Measurements from ENCODE around the gene AOAH.
"Not testable (repeated sequence)": the region's sequence is repeated elsewhere in the genome, so short reads cannot be mapped to it uniquely, and the experiment has no call there.

Gene AOAH

DNA sequence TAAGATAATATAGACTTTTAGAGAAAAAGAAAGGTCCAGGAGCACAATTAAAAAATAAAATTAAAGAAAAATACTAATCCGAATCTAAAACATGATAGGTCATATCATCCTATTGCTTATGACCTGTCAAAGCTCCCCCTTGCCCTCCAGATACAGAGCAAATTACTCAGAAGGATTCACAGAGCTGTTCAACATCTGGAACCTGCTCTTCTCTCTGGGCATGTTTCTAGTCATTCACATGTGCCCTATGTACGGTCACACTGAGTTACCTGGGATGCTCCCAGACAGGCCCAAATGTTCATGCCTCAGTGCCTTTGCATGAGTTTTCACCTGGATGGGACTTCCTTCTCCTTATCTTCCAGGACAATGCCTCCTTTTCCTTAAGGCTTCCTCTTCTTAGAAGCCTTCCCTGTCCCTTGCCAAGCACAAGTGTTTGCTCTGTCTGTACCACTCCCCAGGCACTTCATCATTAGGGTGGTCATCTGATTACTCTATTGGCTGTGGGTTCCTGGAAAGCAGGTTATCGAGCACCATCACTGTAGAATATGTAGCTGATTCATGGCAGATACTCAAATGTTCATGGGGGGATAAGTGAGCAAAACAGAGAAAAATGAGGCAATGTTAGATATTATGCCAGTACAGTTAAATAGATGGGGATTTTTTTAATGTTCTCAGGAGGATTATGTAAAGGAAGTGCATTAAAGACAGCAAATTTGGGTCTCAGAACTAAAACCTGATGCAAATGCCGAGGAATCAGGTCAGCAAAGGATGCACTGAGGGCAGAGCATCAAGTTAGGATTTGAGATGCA, 12.0 kb upstream of the AOAH start:
- no peak for DNase-seq

DNA sequence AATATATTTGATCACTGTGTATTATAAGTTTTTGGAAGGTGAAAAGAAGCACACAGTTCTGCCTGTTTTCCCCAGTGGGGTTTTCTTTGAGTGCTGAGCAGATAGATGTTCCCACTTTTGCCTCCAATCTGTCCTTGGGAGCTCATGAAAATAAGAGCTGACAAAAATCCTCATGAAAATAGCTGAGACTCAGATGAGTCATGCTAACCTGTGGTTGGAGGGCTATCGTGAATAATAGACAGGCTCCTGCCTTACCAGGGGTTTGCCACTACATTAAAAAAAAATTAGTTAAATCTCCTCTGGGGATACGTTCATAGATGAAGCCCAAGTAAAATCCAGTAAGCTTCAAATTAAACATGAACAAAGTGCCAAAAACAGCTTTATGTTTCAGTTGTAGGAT, 10.9 kb upstream of the AOAH start:
- no peak for DNase-seq

DNA sequence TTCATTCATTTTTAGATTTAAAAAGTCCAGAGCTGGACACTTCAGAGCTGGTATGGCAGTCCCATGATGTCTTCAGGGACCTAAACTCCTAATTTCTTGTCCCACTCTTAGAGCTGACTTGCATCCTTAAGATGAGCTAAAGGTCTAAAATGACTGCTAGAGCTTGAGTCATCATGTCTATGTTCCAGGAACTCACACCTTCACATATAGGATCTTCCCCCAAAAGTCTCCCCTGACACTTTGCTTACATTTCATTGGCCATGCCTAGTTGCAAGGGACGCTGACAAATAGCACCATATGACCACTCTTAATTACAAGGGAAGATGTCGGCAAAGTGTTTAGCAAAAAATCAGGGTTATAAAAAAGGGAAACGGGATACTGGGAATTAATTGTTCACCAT, 10.4 kb upstream of the AOAH start:
- DNase-seq = no peak

DNA sequence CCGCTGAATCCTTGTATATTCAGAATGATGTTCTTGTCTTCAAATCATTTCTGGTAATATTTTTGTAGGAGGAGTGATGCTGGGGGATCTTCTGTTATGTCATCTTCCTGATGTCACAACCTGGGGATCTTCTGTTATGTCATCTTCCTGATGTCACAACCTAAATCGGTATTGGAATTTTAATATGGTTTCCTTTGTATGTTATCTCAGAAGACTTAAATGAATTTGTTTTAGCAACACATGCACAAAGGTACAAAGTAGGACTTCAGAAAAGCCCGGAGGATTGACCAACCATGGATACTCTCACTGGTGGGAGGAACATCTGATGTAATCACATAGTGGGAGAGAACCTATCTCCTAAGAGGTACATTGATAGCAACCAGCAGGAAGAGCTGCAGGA, 9.1 kb upstream of the AOAH start:
- DNase-seq = no peak

DNA sequence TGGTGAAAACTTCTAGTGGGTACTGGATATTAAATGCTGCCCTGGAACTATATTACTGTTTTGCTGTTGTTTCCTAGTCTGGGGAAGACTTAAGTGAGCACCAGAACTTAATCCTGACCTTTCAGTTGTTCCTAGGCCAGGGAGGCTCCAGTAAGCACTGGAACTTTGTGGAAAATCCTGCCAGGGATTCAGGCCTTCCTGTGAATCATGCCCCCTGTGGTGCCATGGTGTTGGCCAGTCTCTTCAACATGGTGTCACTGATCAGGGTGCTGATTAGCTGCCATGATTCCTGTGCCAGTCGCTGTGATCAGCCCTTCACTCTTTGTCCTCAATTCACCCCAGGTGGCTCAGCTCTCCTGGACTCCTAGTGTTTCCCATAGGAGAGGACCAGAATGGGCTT, 8.5 kb upstream of the AOAH start:
- DNase-seq = no peak

DNA sequence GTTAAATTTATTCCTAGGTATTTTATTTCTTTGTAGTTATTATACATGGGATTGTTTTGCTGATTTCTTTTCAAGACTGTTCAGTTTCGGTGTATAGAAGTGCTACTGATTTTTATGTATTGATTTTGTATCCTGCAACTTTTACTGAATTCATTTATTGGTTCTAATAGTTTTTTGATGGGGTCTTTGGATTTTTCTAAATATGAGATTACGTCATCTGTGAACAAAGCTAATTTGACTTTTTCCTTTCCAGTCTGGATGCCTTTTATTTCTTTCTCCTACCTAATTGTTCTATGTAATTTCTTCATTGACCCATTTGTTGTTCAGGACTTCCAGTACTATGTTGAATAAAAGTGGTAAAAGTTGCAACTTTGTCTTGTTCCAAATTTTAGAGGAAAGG, 5.8 kb upstream of the AOAH start:
- no peak for DNase-seq

DNA sequence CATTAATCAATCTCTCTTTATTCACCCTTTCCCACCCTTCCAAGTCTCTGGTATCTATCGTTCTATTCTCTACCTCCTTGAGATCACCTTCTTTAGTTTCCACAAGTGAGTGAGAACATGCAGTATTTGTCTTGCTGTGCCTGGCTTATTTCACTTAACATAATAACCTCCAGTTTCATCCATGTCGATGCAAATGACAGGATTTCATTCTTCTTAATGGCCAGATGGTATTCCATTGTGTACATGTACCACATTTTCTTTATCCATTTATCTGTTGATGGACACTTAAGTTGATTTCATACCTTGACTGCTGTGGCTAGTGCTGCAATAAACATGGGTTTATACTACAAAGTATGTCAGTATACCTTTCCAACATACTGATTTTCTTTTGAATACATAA, 3.8 kb upstream of the AOAH start:
- no peak for DNase-seq

DNA sequence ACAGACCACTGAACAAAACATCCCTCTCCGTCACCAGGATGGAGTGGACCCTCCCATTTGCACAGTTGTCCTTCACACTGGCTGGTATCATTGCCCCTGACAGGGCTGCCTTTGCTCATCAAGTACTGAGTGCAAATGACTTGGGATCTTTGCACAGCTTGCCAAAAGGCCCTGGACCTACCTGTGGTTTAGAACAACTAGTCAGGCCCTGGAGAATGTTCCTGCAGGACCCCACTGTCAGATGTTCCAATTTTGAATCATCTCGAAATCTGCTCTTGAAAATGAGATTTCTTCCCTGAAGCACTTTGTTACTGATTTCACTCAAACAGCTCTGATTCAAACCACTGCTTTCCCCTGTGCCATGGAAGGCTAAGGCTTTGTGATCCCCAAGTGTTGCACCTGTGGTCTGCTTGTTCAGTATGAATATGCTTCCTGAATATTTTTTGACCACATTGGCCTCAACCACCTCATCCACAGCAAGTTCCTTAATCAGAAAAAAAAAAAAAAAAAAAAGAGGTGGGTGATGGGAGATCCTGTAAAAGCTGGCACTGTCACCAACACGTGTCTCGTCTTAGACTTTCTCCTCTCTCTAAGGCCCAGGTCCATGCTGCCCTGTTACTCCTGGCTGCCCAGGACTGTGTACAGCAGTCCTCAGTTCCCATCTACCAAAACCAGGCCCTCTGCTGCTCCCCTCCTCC, 2.7 kb upstream of the AOAH start:
- DNase-seq = no peak

DNA sequence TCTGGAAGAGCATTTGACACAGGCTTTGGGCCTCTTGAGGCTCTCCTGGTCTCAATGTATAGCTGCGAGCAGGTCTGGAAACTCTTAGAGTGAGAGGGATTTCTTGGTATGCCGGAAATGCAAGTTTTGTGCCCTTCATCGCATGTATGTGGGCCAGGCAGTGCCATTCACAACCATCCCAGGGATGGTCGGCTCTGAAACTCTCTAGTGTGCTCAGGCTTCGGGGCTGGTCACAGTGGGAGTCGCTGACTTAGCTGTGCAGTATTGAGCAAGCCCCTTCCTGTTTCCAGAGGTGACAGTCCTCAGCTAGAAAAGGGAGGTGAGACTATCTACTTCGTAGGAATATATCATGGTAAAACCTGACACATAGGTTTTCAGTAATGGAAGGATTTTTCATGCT, 2.0 kb upstream of the AOAH start:
- no peak for DNase-seq

DNA sequence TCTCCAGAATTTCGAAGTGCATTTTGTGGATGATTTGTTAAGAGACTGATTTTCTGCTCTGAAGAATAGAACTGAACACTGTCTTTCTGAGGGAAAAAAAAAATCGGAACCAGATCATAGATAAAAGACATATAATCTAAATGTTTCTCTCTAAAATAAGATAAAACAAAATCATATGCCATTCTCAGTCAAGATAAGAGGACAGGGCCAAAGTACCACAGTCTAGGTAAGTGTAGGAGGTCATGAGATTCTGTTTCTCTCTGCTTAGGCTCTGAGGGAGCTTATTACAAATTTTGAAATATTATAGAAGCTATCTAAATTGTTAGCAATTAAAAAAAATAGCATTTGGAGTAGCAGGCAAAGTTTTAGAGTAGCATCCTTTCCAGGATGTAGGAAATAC, 702 bp upstream of the AOAH start:
- DNase-seq = no peak

DNA sequence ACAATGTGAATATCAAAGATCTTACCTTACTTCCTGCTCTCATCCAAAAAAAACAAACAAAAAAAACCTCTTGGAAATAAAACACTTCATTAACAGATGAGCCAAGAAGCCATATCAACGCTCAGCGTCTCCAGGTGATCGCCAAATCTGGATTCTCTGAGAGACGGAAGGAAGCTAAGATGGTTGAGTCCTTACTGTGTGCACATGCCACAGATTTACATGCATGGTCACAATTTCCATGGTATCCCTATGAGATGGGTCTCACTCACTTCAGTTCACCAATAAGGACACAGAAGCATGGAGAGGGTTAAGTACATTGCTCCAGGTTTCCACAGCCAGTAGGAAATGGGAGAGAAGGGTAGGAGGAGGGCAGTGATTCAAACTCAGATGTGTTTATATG, 1.0 kb downstream of the AOAH start:
- no peak for DNase-seq

DNA sequence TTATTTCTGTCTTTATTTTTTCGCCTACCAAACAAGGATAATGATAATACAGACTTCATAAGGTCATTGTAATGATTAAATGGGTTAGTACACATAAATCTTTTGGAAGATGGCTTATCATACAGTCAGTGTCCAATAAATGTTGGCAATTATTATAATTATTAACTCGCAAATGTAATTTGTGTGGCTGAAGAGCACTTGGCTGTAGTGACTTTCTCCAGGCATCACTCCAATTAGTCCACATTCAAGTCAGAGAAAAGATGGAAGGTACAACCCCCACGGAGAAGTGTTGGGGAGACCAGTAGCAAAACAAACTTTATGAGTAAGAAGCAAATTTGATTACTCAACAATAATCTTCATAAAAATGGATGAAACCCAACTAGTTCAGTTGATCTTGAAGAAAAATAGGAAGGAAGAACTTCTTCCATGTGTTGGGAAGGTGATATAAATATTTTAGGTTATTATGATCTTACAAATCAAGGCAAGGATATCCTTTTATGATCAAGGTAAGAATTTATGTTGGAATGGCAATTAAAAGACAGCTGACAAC, 5.1 kb downstream of the AOAH start:
- DNase-seq = no peak

DNA sequence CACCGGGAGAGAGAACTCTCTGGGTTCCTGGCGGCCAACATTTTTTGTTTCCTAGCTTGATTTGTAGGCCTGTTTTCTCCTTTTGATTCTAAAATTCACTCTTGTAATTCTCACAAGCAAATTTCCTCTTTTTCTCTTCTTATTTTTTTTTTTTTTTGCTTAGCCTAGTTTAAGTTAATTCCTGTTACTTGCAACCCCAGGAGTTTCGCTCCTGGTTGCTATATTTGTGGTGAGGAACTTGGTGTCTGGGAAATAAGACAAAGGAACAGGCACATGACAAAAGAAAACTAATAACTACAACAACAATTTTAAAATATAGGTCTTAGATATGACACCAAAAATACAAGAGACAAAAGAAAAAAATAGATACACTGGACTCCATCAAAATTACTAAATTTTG, 6.7 kb downstream of the AOAH start:
- DNase-seq = no peak

DNA sequence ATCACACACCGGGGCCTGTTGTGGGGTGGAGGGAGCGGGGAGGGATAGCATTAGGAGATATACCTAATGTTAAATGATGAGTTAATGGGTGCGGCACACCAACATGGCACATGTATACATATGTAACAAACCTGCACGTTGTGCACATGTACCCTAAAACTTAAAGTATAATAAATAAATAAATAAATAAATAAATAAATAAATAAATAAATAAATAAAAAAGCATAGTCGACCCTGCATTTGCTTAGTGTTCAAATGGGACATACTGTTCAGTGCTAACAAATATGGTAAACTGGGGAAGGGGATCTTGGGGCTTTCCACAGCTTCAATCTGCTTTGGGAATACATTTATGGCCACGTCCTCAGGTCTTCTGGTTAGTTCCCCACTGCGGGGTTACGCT, 7.5 kb downstream of the AOAH start:
- DNase-seq = not testable (repeated sequence)

DNA sequence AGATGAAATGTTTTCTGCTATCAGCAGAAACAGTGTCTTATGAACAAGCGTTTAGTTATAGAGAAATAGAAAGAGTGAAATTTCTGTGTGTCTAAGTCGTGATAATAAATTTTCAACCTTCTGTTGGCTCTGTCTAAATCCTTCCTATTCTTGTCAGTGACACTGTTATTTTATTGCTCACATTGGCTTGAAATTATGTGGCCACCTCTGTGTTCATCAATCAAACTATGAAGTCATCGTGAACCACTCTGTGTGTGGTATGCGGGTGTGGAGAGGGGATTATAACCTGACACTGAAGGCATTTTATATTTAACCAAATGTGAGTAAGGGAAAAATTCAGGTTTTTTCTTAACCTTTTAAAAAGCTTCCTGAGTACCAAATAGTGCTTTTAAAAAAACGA, 12.3 kb downstream of the AOAH start:
- no peak for DNase-seq

DNA sequence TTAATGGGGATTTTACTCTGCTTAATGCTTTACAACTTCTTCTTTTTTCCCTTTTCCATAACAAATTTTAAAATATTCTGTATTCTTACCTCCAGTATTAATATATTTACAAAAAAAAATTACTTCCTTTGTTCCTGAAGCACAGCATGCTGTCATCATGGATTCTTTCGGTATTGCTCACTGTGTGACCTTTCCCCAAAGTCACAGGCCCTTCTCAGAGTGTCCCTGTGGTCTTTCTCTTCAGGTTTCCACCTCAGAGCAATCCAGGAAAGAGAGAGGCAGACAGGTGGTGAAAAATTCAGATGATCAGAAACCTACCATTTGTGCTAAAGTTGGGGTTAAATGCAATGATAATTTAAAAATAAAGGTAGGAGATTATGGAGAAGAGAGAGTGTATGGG, 13.0 kb downstream of the AOAH start:
- DNase-seq = no peak

DNA sequence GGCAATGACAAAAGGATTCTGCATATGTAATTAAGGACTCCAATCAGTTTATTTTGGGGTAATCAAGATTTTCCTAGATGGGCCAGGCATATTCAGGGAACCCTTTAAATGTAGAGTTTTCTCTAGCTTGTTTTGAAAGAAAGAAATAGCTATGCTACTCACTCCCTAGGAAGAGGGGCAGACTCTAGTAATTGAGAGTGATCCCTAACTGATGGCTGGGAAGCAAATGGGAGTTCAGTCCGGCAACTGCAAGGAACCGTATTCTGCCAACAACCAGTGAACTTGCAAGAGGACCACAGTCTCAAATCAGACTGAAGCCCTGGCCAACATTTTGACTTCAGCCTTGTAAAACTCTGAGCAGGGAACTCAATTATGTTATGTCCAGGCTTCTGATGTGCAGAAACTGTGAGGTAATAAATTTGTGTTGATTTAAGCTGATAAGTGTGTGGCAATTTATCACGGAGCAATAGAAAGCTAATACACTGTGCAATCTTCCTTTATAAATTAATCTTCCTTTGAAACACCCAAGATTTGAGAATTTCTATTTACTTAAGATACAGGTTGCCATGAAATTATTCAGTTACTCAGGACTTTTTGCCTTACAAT, 14.0 kb downstream of the AOAH start:
- no peak for DNase-seq

DNA sequence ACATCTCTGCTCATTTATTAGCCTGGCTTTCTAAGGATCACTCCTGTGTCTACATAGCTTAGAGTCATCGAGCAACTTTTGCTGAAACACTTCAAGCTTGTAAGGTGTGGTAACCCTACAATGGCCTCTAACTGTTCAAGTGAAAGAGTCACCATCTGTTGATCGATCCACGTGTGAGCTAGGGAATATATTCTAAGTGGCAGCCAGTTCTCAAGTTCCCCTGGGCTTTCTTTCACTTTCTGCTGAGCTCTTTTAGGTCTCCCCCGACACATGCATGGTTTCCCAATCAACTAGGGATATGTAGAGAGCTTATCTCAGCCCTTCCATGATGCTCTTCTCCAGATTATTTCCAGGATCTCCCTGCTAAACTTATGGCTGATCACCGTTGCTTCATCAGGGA, 15.5 kb downstream of the AOAH start:
- DNase-seq = no peak

DNA sequence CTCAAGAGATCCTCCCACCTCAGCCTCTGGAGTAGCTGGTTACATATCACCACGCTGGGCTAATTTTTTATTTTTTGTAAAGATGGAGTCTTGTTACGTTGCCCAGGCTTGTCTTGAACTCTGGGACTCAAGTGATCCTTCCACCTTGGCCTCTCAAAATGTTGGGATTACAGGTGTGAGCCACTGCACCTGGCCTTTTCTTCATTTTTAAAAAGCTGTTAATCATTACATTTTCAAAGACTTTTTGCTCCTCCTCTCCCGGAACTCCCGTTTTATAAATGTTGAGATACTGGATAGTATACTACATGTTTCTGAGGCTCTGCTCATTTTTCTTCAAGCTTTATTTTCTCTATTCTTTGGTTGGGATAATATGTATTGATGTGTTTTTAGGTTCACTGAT, 16.4 kb downstream of the AOAH start:
- no peak for DNase-seq

DNA sequence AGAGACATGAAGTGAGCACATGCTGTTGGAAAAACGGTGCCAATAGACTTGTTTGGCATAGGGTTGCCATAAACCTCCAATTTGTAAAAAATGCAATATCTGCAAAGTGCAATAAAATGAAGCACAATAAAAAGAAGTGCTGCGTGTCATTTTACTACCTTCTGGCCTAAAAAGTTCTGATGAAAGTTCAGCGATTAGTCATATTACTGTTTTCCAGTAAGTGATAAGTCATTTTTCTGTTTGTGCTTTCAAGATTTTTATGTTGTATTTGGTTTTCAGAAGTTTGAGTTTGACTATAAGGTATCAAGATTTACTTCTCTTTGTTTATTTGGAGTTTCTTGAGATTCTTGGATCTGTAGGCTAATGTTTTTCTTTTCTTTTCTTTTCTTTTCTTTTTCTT, 16.8 kb downstream of the AOAH start:
- no peak for DNase-seq

DNA sequence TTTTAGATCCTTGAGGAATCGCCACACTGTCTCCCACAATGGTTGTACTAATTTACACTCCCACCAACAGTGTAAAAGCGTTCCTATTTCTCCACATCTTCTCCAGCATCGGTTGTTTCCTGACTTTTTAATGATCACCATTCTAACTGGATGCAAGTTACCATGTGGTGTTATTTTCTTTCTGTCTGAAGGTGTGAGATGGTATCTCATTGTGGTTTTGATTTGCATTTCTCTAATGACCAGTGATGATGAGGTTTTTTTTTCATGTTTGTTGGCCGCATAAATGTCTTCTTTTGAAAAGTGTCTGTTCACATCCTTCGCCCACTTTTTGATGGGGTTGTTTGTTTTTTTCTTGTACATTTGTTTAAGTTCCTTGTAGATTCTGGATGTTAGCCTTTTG, 20.4 kb downstream of the AOAH start:
- not testable (repeated sequence) for DNase-seq

DNA sequence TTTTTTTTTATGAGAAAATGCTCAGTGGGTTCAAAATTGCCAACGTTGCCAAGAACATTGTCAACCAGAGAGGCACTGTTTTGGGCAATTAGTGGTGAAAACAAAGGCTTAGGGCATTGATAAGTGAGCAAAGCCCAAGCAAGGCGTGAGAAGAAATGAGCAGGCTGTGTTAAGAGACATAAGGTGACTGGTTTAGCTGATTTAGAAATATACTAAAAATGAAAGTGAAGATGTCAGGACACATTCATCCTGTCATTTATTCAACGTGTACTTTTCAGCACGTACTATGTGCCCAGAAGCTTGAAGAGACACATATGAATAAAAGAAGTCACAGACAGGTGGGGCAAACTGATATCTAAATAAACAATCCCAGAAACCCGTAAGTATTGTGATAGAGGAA, 31.8 kb downstream of the AOAH start:
- no peak for DNase-seq

DNA sequence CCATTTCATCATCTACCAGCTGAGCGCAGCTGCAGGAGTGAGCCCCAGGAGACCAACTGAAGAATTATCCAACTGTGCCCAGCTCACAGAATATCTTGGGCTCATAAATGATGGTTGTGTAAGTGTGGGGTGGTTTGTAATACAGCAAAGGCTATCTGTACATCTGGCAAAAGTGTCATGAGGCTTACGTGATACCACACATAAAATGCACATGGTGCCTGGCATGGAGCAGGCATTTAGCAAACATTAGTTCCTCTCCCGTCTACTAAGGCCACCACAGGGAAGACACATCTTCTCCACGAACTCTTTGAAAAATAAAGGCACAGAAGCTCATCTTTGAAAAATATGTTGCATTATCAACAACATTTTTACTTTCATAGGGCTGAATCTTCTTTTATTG, 32.3 kb downstream of the AOAH start:
- DNase-seq = no peak

DNA sequence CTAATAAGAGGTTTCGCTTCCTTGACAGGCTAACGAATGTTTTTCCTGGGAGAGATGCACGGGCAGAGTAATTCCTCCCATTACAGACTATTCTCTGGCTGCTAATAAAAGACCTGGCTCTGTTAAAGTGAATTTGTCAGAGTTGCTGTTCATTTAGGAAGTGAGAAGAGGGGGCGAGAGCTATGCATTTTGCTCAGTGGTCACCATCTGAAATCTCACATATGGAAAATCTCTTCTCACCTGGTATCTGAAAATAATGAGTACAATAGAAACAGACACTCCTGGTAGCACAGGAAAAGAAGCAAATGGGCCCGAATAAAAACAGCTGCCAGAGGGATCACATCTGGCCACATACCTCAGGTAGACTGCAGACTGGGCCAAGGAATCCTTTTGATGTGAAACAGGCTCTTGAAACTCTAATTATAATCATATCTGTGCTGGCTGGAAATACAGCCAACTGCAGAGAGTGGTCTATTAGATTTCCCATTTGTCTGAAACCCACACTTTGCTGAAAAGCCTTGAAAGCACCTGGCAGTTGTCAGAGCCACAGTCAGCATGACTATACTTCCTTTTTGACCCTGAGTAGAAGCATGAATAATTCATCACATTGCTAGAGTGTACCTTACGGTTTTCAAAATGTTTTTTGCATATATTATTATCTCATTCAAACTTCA, 33.6 kb downstream of the AOAH start:
- DNase-seq = no peak
